Activated naive CD8-positive, alpha-beta T cell treated with anti-CD3 and anti-CD28 coated beads, Interleukin-2, amount 50 U/mL, for 16 hours (primary cell): ENCODE measurements around the gene APOOL.

Experiments used
- DNase-seq: peaks from one replicate; pipeline ENCODE4 v3.0.0-alpha.2; 2020; ENCODE audit warnings: low read depth, low spot score

The APOOL gene

GRCh38 chrX:85084770-85085393 lies 81.2 kb downstream of the APOOL start:
- no peak for DNase-seq

- DNase-seq, result no peak
Measured at GRCh38 chrX:85089321-85089840, 85.7 kb downstream of the APOOL start.

DNA sequence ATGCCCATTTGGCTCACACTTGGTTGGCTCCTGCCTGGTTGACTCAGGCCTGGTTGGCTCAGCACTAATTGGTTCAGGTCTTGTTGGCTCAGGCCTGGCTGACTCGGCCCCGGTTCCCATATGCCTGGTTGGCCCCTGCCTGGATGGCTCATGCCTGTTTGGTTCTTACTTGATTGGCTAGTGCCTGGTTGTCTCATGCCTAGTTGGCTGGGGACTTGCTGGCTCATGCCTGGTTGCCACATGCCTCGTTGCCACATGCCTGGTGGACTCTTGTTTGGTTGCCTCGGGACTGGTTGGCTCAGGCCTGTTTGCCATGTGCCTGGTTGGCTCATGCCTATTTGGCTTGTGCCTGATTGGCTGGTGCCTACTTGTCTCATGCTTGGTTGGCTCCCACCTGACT lies 103.7 kb downstream of the APOOL start:
- DNase-seq, result no peak

DNA sequence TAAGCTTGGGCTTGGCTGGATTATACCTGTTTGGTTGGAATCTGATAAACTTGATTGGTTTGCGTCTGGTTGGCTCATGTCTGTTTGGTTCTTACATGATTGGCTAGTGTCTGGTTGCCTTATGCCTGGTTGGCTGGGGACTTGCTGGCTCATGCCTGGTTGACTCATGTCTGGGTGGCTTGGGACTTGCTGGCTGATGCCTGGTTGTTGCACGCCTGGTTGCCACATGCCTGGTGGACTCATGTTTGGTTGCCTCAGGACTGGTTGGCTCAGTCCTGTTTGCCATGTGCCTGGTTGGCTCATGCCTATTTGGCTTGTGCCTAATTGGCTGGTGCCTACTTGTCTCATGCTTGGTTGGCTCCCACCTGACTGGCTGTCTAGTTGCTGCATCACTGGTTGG lies 104.5 kb downstream of the APOOL start:
- no peak for DNase-seq

GRCh38 chrX:85109235-85109634 lies 105.6 kb downstream of the APOOL start:
- DNase-seq, result no peak

DNA sequence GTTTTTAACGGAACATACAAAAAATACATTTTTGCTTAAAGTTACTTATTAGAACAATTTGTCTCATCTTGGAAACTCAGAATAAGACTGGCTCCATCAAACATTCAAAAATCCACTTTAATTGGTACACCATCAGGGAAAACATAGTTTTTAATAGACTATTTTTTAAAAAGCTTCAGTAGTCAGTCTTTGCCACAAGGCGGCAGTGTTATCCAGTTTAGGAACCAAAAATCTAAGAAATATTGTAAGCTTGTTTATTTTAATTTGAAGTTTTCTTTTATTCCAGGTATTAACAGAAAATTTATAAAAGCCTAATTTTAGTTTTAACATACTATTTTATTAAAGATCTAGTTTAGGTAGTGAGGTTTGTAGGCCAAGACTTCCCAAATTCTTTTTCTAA lies 107.7 kb downstream of the APOOL start:
- DNase-seq, result no peak

DNA sequence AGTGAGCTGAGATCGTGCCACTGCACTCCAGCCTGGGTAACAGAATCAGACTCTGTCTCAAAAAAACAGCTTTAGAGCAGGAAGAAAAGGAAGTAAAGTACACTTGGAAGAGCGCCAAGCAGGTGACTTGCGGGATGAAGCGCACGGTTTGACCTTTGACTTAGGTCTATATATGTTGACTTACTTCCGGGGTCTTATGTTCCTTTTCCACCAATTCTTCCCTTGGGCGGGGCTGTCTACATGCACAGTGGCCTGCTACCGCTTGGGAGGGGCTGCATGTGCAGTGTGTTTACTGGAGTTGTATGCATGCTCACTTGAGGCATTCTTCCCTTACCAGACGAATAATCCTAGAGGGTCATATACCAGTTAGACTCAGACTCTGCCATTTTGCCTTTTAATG lies 108.6 kb downstream of the APOOL start:
- no peak for DNase-seq

DNA sequence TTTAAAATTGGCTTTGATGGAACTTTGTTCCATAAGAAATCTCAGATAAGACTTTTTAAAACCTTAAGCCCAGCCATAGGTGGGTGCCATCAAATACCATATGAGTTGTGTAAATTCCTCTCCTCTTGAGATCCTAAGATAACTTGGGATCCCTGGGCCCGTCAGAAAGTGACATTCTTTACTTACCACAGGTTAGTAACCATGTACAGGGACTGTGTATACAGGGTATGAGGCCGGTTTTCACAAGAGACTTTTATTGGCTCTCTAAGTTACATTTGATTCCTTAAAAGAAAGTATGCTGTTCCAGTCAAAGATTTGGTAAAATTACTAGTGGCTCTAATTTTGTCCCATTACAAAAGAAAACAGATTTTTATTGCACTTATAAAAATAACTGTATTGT lies 110.1 kb downstream of the APOOL start:
- DNase-seq, result no peak

DNA sequence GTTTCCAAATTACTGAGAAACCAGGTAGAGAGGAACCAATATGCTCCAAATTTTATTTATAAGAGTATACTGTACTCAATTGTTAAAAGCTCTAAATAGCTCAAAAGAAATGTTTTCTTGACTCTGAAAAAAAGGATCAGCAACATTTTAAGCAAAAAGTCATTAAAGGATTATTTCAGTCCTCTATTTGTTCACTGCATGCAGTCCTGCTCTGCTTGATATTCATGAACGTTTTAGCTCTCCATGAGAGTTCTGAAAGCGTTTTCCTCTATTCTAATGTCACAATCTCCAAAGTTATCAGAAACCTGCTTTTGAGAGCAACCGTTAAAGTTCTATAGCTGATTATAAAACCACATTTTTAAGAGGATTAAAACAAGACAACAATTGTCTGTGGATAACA lies 110.5 kb downstream of the APOOL start:
- DNase-seq, result no peak

DNA sequence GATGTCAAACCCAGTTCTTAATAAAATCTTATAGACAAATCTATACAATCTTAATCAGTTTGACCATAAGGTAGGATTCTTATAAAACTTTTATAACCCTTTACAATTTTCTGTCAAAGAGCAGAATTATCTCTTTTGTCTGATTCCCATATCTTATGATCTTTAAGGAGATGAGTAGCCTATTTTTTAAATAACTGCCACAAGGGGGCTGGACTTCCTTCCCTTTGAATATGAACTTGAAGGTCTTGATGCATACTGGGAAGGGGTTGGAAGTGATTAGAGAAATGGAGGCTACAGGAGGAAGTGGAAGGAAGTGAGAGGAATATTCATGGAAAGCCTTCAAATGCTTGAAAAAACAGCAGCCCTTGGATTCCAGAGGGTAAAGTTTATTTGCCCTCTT lies 111.1 kb downstream of the APOOL start:
- no peak for DNase-seq

DNA sequence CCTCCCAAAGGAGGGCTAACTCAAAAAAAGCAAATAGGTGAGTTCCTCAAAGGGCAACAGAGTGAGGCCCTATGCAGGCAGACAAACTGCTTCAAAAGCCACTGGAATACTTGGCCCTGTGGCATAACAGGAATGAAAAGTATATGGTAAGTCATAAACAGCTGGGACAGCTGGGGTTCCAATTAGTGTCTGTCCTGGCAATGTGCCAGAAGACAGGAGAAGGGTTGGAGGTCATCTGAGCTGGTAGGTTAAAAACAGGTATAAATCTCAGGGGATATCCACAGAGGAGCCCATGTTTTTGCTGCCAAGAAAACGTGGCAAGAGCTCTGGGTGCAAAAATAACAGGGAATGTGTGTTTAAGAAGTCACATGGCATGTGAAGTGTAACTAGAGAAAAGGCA lies 111.6 kb downstream of the APOOL start:
- no peak for DNase-seq

- DNase-seq, result no peak
Measured at GRCh38 chrX:85136409-85136808, 132.7 kb downstream of the APOOL start.

- DNase-seq, result no peak
Measured at GRCh38 chrX:85139422-85139821, 135.7 kb downstream of the APOOL start.

DNA sequence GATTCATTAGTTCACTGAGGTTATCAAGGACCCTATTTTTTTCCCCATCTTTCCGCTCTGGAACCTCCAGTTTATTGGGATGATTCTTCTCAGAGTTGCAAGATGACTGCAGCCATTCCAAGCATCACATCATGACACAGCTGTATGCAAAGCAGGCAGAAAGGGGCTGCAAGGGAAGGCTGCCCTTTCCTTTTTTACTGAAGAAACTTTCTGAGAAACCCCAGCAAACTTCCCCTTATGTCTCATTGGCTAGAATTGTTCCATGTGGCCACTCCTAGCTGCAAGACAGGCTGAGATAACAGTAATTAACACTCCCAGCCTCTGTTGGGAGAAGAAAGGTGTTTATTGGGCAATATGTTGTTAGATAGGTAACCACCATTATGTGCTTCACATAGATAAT lies 137.3 kb downstream of the APOOL start:
- DNase-seq, result no peak
